Inflammatory macrophage treated with lipopolysaccharide for 1 hour (primary cell): ENCODE data around the gene SRGAP2B.
"Not testable (repeated sequence)": the region's sequence is repeated elsewhere in the genome, so short reads cannot be mapped to it uniquely, and the experiment has no call there.

ENCODE experiments used
- DNase-seq, 2 donors: peaks; one replicate each; pipeline ENCODE4 v3.0.0-alpha.2; 2020 to 2022

SRGAP2B gene

DNA sequence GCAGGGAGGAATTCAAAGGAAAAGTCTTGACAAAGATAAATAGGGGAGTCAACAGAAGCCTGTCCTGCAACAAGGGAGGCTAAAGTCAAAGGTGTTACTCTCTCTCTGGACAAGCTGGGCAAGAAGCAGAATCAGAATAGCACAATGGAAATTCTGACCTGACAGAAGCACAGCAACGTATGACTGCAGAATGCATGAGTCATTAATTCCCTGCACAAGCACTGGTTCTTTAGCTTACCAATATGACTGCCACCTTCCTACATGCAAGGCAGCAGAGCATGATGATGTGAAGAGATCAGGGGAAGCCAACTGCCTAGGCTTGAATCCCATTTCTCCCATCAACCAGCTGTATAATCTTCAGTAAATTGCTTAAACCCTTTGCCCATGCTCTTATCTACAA lies 153.4 kb downstream of the SRGAP2B start:
- not testable (repeated sequence) for DNase-seq

DNA sequence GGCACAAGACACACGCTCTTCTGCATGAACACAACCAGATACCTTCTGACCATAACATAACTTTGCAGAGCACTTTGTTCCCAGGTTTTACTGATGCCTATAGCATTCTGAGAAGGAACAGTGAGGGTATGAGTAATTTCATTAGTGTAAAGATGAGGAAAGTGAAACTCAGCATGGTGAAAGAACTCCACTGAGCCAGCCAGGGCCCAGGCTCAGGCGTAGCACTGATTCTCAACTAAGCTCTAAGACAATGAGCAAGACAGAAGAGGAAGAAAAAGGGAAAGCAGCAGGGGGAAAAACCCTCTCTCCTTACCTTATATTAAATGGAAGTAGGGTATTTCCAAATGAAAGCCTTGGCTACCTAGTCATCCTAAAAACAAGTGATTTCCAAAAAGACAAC lies 155.1 kb downstream of the SRGAP2B start:
- DNase-seq: not testable (repeated sequence)

DNA sequence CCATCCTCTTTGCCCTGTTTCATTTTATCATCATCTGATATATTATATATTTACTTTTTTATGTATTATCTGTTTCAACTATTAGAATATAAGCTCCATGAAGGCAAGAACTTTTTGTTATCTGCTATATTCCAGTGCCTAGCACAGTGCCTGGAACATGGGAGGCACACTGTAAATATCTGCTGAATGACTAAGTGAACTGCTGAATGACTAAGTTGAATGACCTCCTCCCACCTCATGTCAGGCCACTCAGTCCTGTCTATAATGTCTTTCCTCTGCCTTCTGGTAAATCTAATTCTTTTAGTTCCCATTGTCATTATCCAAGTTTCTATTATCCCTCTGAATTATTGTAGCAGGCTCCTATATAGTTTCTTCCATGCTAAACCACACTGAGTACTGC lies 156.5 kb downstream of the SRGAP2B start:
- DNase-seq: not testable (repeated sequence)

DNA sequence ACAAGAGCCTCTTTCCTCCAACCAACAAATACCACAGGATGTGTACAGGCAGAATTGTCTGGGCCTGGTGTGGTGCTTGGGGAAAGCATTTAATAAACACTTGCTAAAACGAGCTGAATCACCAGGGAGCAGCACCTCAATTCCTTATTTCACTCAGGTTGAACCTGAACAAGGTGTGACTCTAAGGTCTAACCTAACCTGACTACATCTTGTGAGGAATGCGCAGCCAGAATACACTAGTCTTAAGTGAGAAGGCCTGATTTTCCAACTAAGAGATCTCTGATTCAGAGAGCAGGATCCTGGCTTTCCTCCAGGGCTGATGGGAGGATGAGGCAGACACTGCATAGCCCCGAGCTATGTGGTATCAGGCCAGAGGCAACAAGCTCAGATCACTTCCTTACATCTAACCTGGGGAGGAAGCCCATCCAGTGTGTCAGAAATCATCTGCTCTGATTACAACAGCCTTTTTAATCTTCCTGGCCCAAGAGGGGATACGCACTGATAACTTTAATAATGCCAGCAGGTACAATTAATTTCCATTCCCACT lies 158.9 kb downstream of the SRGAP2B start:
- not testable (repeated sequence) for DNase-seq

DNA sequence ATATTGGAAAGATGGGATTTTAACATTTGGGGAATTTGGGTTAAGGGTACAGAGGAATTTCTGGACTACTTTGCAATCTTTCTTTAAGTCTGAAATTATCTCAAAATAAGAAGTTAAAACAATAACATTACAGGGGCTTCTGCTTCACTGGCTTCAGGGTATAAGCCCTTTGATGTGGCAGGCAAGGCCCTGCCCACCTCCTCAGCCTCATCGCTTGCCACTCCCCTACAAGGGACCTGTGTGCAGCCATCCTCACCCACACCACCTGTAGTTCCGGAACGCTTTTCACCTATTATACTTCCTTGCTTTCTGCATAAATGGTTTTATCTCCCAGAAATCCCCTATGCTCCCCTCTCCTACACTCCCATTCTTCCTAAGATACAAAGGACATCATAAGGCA lies 159.8 kb downstream of the SRGAP2B start:
- not testable (repeated sequence) for DNase-seq

DNA sequence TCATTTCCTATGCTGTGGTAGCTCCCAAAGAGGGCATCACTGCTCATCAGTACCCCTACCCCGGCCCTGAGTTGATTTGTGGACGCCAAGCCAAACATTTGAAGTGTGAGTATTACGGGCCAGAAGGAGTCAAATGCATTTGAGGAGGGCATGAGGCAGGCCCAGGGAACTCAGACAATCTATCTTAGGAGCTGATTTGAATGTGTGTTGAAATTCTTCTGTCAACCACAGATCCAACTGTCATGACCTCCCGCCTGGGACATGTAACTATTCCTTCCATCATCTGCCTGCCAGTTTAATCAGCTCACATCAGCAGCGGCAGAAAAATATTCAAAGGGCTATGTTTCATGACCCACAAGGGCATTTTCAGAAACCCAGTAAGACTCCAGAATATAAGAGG lies 162.1 kb downstream of the SRGAP2B start:
- DNase-seq: not testable (repeated sequence)

DNA sequence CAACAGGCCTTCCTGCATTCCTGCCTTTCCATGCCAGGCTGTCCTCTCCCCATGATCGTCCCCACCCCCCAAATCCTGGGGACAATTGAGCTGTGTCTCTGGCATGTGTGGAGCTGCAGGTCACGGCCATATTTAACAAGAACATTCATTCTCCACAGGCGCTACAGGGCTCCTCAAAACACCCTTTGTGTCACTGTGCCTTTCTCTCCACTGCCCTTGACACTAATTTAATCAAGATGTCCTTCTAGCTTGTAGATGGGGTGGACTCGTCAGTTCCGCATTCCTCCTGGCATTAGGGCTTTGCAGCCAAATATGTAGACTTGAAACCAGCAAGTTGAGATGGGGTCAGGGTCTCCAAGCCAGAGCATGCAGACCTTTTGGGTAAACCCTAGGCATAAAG lies 163.0 kb downstream of the SRGAP2B start:
- not testable (repeated sequence) for DNase-seq

DNA sequence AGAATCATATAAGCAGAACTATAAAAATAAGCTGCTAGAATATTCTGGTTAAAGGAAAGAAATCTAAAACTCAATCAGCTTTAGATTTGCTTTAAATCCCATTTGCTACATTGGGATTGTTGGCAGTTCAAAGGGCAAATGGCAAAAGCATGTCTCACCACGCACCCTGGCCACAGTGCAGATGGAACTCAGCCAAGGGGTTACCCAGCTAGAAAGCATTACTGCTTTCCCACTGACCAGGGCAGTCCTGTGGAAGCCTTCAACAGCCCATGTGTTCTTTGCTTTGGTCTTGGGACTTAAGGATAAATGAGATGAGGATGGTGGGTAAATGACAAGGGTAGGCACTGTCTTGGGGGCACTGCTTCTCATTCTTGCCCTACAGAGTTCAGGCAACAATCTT lies 163.6 kb downstream of the SRGAP2B start:
- not testable (repeated sequence) for DNase-seq

DNA sequence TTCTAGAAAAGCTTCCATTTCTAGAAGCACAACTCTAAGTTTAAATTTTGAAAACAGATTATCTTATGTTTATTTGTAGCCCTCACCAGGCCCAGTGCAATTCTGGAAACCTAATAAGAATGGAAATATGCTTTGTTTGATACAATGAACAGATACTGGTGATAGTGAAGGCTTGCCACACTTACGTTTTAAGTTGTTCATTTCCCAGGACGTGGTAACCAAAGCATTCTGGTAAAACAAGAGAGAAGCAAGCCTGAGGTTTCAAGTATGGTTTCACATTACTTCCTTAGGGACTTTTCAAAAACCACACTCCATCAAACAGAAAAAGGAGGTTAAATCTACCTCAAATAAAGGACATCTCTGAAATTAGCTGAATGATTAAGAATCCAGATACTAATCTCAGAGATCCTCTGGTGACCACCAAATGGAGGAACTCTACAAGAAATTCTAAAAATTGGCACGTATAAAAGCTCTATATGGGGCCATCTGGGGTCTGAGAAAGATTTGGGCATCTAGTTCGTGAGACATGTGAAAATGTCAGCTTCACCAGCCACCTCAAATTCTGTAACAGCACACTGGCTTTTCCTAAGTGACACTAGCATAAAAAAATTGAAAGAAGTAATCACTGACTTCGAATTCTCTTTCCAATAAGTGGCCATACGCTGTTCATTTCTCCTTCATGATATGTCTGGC lies 164.9 kb downstream of the SRGAP2B start:
- not testable (repeated sequence) for DNase-seq

DNA sequence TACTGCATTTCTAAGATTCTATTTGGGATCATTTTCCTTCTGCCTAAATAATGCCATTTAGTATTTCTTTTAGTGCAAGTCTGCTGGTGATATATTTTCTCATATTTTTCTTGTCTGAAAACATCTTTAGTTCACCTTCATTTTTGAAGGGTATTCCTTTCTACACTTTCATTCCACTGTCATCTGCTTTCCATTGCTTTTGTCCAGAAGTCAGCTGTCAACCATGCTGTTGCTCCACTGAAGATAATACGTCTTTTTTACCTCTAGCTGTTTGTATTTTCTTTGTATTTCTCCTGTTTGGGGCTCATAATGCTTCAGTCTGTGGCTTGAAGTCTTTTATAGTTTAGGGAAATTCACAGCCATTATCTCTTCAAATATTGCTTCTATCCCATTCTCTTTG lies 167.8 kb downstream of the SRGAP2B start:
- DNase-seq: not testable (repeated sequence)

DNA sequence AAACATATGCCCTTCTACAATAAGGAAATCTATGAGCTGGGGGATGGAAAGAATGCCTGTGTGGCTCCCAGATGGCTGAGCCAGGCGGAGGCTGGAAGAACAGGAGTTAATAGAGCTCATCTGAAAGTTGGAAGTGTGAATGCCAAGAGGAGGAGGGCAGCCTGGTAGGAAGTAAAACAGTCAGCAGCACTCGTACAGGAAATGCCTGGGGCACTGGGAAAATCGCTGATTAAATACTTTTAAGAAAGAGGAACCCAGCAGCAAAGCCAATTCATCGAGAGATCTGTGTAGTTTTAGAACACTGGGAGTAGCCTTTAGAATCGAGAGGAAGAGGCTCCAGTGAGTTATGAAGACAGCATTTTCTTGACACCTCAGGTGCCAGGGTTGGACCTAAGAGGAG lies 171.5 kb downstream of the SRGAP2B start:
- DNase-seq: not testable (repeated sequence)

DNA sequence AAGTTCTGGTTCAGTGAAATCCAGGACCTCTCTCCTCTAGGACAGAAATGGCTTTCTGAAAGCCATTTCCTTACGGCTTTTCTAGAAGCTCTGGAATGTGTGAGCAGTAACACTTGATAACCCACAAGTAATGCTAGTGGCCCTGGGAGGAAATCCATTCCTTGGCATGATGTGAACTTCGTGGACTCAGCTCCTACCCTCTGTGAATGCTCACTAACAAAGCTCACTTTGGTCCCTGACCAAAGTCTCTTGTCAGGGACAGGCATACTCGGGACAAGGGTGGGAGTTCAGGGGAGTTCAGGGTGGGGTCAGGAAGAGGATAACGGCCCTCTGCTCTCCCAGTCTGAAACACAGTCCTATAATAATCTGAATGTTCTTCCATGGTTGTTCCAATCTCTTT lies 172.3 kb downstream of the SRGAP2B start:
- DNase-seq: not testable (repeated sequence)

DNA sequence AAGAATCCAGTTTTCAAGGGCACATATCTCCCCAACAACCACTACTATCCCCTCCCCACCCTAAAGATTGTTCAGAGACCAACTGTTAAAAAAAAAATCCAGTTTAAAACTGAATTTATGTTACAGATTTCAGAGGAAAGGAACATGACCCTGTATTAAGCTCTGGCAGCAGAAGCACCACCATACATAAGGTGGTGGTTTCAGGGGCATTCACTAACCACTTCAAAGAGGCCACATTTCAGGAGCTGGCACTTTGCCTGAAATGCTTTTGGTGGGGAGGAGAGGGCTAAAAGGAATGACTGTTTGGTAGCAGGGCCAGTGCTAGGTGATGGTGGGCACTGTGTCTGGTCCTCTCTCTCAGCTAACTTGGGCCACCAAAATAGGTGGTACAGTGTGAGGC lies 176.0 kb downstream of the SRGAP2B start:
- not testable (repeated sequence) for DNase-seq

DNA sequence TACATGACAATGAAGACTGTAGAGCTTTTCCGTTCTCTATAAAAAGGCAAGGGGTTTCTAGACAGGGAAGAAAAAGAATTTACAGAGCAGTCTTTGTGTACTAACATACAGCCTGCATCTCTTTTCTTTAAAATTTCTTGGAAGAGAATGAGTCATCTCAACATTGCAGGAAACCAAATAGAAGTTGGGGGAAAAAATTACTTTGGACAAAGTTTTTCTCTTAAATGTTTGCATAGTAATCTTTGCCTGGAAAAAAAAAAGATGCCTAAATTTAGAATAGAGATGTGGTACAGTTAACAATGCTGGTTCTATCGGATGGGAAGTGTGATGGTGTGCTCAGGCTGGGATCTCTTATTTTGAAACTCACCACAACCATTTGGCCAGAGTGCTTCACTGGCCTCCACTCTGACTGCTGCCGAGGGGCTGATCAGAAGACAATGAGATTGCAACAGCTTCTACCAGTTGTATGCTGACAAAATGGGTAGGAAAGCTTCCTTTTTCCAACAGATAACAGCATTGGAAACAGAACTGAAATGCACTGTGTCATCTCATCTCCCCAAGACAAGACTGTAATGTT lies 177.0 kb downstream of the SRGAP2B start:
- not testable (repeated sequence) for DNase-seq

DNA sequence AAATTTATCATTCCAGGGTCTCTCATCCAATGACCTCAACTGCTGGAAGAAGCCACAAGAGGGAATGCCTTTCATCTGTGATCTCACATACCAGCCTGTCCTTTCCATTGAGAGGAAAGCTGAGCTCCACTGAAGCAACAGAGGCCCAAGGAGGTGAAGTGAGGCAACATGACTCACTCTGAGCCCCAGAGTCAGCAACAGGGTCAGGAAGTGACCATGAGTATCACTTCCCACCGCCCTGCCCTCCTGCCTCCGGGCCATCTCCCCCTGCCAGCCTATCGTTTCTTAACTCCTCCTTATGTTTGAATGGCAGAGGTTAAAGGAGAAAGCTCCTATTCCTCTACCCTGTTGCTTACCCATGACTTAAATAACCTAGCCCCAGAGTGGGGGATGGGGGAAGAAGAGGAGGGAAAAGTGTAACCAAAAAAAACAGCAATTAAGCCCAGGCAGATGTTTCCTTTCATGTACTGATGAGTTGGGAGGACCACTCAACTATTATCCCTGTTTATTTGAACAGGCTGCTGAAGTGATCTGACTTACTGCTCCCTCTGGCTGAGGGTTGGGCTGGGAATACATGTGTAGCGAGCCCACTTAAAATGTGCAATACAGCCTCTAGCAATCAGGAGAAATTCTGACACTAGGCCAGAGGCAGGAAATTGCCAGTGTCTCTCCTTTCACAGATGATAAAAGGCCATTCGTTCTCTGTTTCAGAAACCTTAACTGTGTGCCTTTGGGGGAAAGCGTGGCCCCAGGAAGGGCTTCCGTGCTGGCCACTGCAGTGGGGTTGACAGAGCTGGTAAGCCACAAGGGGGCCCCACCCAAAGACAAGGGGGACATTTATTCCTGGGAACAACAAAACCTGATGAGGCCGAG lies 177.7 kb downstream of the SRGAP2B start:
- DNase-seq: not testable (repeated sequence)

DNA sequence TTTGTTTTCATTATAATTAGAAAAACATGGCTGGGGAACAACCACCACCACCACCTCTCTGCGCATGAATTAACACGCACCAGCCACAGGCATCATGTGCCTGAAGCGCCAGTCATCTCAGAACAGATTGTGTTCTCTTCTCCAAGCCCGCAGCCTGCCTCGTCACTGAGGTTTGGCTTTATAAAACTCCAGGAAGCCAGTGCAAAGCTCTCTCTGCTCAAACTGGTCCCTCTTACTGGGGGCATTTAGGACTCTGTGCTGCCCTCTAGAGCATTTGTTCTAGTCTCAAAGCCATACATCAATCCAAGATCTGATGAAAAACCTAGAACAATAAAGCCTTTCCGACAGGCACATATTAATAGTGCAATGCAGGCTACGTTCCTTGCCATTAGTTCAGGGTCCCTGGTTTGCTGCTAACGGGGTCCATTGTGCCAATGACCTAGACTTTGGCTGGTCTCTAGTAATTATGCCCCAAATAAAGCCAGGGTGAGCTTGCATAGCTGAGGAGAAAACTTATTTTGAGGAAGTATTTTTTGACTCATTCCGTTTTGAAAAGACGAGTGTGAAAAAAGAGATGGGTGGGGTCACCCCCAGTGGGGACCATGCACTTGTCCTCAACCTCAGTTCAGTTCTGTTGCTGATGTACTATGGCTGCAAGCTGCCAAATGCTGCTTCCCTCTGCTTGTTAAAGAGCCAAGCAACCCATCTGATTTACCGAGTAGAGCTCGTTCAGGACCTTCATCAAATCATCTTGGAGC lies 181.0 kb downstream of the SRGAP2B start:
- DNase-seq: not testable (repeated sequence)

DNA sequence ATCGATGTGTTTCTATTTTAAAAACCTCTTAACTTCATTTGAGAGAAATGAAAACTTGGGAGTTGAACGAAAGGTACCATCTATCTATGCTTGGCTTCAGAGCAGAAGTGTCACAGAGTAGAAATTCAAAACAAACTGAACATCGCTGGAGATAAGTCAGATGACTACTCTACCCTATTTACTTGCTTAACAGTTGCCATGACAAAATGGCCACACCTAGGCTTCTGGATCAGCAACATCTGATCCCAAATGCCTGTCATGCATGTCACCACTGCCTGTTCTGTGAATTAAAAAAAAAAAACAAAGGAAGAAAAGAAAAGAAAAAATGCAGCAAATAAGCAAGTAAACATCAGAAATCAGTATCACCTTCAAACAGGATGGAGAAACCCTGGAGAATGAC lies 181.7 kb downstream of the SRGAP2B start:
- DNase-seq: not testable (repeated sequence)

DNA sequence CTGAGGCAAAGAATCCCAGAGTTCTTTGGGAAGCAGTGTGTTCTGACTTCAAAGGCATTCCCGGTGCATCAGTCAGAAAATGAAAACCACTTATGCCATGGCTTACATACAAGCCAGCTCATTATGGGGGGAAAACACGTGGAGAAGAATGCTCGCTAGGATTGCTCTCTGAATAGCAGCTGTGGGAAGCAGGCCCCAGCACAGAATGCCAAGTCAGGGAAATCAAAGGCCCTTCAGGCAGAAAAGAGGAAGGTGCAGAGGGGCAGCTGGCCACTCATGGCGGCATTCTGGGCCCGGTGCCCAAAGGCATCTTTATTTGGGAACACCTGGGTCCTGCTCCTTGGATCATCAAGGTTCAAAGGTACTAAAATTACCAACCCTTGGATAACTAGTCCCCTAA lies 184.4 kb downstream of the SRGAP2B start:
- not testable (repeated sequence) for DNase-seq

DNA sequence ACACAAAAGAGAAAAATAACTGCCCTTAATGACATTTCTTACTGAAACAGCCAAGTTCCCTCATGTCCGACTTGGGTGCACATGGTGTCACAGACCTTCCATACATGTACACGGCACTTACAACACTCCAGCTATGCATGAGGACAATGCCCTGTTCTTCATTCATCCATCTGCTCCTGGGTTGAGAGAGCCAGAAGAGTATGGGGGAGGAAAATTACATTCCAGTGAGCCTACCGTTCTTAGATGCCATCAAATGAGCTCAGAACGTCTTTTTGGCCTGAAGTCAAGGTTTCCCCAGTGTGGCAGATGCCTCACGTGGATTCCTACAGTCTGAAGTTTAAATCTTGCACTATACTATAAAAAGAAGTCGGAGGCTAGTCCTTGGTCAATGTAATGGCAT lies 194.3 kb downstream of the SRGAP2B start:
- DNase-seq: not testable (repeated sequence)

DNA sequence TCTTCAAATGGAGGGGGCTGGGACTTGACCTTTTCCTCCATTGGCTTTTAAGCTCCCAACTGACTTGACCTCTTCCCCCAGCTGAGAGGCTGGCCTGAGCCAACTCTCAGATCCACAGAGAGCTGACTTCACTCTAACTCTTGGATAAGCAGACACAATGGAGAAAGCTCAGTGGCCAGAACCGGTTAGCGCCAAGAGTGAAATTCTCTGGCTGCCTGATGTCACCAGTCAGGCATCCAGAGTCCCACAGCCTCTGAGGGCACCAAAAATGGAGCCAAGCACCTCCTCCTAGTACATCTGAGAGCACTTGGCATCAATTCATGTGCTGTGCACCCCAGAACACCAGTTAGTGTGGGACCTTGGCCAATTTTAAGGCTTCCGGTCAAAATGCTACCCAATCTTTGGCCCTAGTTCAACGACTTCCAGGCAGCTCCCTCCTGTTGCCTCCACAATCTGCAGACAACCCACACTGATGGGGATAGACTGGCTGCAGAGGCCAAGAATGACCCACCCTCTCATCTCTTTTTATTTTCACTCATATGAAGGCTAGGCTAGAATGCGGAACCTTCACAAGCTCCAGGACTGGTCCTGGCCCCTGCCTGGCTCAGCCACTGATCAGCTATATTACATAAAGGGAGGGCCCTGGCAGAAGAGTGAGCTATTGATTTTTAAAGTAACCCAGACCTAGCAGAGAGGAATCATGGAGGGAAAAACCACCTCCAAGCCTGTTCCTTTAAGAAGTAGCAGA lies 200.5 kb downstream of the SRGAP2B start:
- DNase-seq: not testable (repeated sequence)

DNA sequence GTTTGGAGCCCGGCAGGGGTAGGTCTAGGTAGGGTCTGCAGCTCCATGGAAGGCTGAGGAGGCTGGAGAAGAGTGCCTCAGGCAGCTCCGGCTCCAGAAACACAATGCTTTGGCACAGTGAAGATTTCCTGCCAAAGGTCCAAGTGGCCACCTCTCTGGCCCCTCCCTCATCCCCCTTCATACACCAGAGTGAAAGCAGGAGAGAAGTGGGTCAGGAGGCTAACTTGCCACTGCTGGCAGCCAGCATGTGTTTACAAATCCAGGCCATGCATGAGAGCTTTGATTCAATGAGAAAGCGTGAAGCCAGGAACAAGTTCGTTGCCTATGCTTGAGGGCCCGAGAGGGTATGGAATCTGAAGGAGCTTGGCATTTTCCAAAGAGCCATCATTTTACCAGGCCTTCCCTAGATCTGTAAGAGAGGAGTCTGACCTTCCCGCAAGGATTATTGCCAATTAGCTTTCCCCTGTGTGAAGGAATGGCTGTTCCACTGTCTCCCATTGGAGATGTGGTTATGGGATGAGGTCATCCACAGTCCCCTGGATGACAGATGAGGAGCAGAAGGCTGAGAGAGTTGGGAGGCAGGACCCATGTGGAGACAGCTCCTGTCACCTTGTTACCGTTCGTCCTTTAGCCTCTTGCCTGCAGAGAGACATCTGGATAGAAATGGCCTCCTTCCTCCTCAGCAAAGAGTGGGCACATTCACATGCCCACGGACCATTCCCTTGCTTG lies 201.3 kb downstream of the SRGAP2B start:
- not testable (repeated sequence) for DNase-seq
